ENCODE results near the gene EPG5. TPM values are rescaled to one million over a fixed set of nuclear protein-coding genes. Genes with fewer than 3 reads are reported as not detected.

EPG5 gene
- total and polyA plus RNA-seq, 2 of the 4 experiments (the other 2 are of a cell fraction), result 37.3 to 114 TPM

DNA sequence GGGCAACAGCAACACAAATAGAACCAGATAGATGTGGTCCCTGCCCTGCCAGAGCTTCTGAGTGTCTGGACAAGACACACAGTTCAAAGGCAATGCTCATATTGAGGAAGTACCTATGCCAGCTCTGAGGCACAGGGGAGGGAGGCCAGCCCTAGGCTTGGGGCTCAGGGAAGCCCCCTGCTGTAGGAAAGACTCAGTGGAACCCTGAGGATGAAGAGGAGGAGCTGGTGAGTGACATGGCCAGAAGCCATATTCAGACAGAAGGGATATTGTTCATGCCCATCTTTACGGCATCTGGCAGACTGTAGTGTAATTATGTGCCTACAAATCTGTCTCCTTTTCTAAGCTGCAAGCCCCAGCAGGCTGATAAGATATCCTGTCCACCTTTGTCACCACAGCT lies 132.8 kb downstream of the EPG5 start:
- H3K27ac ChIP-seq (ENCODE audit: insufficient read depth, low read length), result no peak overlapping the region

More for the DNA sequence above, 132.8 kb downstream of the EPG5 start:
- Histone ChIP-seq H4K20me1 (ENCODE audit: insufficient read depth, low read length) (no peaks in the 10 kb centered on the region), H2BK20ac (ENCODE audit: low read depth, low read length) (peak overlapping the region; percentile 85), H3K18ac (ENCODE audit: low read depth, low read length) (no peak overlapping the region), H3K4ac (ENCODE audit: low read depth, low read length) (peak overlapping the region; percentile 76), H3K56ac (ENCODE audit: extremely low read depth, insufficient read depth, low read length) (no peak overlapping the region), H3K9ac (ENCODE audit: low read depth, low read length) (no peak overlapping the region), H3K4me3 (ENCODE audit: insufficient read depth, low read depth, low read length) (no peak overlapping the region), H4K5ac (ENCODE audit: low read depth, low read length) (no peak overlapping the region), H3K23ac (ENCODE audit: low read depth, low read length) (peak overlapping the region; percentile 3; the same call in 1 of the 2 replicates), H2BK5ac (ENCODE audit: low read depth, low read length, poor library complexity, severe bottlenecking) (no peak overlapping the region), H4K91ac (ENCODE audit: insufficient read depth, low read depth, low read length) (peak overlapping the region; percentile 79; the same call in 1 of the 2 replicates), H3K9me1 (ENCODE audit: insufficient read depth, low read length) (peaks cover 15% of the 10 kb centered on the region), H2AK5ac (ENCODE audit: low read depth, low read length) (peak overlapping the region; percentile 93; the same call in 1 of the 2 replicates), H2AK9ac (replicated peaks; ENCODE audit: low read depth, low read length, poor library complexity) (no peak overlapping the region), H2BK120ac (ENCODE audit: low read depth, low read length) (peak overlapping the region; percentile 82; the same call in 1 of the 2 replicates), H3K4me1 (ENCODE audit: control insufficient read depth, insufficient read depth, low read length) (peaks cover 8% of the 10 kb centered on the region), H2AFZ (replicated peaks; ENCODE audit: low read length, poor library complexity) (peak overlapping the region; percentile 12), H3K79me1 (ENCODE audit: low read depth in 1 of 2, low read length in 2 of 2) (peaks cover 0 to 2% of the 10 kb centered on the region in 2 experiments; a peak in 1 of 4 replicates), H4K8ac (ENCODE audit: low read depth in 2 of 2, low read length in 2 of 2) (peak overlapping the region in 1 of 2 experiments; percentile 34; a peak in 1 of 4 replicates), H3K4me2 (ENCODE audit: low read depth, low read length) (no peak overlapping the region), H3K27me3 (ENCODE audit: control insufficient read depth, insufficient read depth, low read length) (no peaks in the 10 kb centered on the region), H3K14ac (replicated peaks; ENCODE audit: low read depth, low read length) (peak overlapping the region; percentile 39), H3K36me3 (ENCODE audit: control insufficient read depth, insufficient read depth, low read length) (no peaks in the 10 kb centered on the region), H2BK15ac (ENCODE audit: low read depth, low read length) (peak overlapping the region; percentile 25; the same call in 2 of the 3 replicates), H3K9me3 (ENCODE audit: control insufficient read depth, insufficient read depth, low read length) (no peaks in the 10 kb centered on the region)
- DNase-seq (no peak), ATAC-seq (ENCODE audit: low read depth) (no peak)
- dilution Hi-C loops (cut with HindIII; ENCODE audit: low sequenced_read_pairs, unreplicated experiment), result no loop called here
- in situ Hi-C loops (cut with MboI; ENCODE audit: low sequenced_read_pairs), result no loop called here
- BruUV-seq (replicated peaks), result no TSS peak
- TF ChIP-seq RCOR1 (IDR thresholded peaks at IDR 0.05; ENCODE audit: insufficient replicate concordance, low read length) (no peak), CEBPB (IDR thresholded peaks at IDR 0.05; ENCODE audit: low read depth, low read length) (no peak), MAZ (IDR thresholded peaks at IDR 0.05; ENCODE audit: borderline replicate concordance, low read depth, low read length) (no peak), FOS (IDR thresholded peaks at IDR 0.05; ENCODE audit: low read depth, low read length) (no peak), SMC3 (IDR thresholded peaks at IDR 0.05; ENCODE audit: low read depth, low read length) (no peak), RAD21 (IDR thresholded peaks at IDR 0.05; ENCODE audit: low read length) (no peak), POLR2A (IDR thresholded peaks at IDR 0.05; ENCODE audit: low read depth, low read length) (no peak)
- TF ChIP-seq, protein P1, sequence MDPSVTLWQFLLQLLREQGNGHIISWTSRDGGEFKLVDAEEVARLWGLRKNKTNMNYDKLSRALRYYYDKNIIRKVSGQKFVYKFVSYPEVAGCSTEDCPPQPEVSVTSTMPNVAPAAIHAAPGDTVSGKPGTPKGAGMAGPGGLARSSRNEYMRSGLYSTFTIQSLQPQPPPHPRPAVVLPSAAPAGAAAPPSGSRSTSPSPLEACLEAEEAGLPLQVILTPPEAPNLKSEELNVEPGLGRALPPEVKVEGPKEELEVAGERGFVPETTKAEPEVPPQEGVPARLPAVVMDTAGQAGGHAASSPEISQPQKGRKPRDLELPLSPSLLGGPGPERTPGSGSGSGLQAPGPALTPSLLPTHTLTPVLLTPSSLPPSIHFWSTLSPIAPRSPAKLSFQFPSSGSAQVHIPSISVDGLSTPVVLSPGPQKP (IDR thresholded peaks at IDR 0.05; ENCODE audit: borderline replicate concordance, low read depth, low read length), result no peak
- POLR2A ChIA-PET (ENCODE audit: unreplicated experiment), result no interaction called here
- WGBS, 2 experiments (ENCODE audit: extremely low coverage in 2 of 2, insufficient read length in 1 of 2), result no CpG with 5 or more reads among the region's 1 CpG
- CTCF ChIA-PET, result interaction anchor here (0.6 kb wide), 1 partner anchor 75 kb away, joined by 8 read pairs; no protein-coding TSS in a partner anchor
- intact Hi-C loops (cut with micrococcal nuclease), result no loop called here

All from IMR-90 (cell line).